H9 (cell line): Measurements from ENCODE around the gene ITM2C. TPM values are rescaled to one million over a fixed set of nuclear protein-coding genes. Genes with fewer than 3 reads are reported as not detected.

Source experiments
- DNase-seq: peaks from one replicate; pipeline ENCODE4 v3.0.0-alpha.2; 2017
- H2AFZ ChIP-seq: one replicate; pipeline ENCODE4 v1.6.1; 2013; ENCODE audit warnings: mild to moderate bottlenecking, low read length, control low read depth, moderate library complexity
- H2AK5ac ChIP-seq: 2 replicates; pipeline ENCODE4 v1.6.1; 2013; ENCODE audit warnings: low read length, control low read depth, mixed read lengths; ENCODE audit not compliant: insufficient read length
- H2BK120ac ChIP-seq: one replicate; pipeline ENCODE4 v1.6.1; 2013; ENCODE audit warnings: low read depth, mild to moderate bottlenecking, low read length, control low read depth, inconsistent platforms; ENCODE audit not compliant: poor library complexity, severe bottlenecking
- H2BK12ac ChIP-seq: 2 replicates; pipeline ENCODE4 v1.6.1; 2013; ENCODE audit warnings: low read length, control low read depth, mixed read lengths, low read depth; ENCODE audit not compliant: insufficient read length
- H2BK15ac ChIP-seq: 2 replicates; pipeline ENCODE4 v1.6.1; 2013; ENCODE audit warnings: low read depth, low read length, control low read depth
- H2BK20ac ChIP-seq: one replicate; pipeline ENCODE4 v1.6.1; 2013; ENCODE audit warnings: low read depth, mild to moderate bottlenecking, low read length, control low read depth, inconsistent platforms; ENCODE audit not compliant: poor library complexity, severe bottlenecking
- H2BK5ac ChIP-seq: 2 replicates; pipeline ENCODE4 v1.6.1; 2013; ENCODE audit warnings: low read length, control low read depth, mixed read lengths; ENCODE audit not compliant: insufficient read length
- H3K14ac ChIP-seq: 2 replicates; pipeline ENCODE4 v1.6.1; 2013; ENCODE audit warnings: low read length, control low read depth; ENCODE audit not compliant: insufficient read depth
- H3K18ac ChIP-seq: 2 replicates; pipeline ENCODE4 v1.6.1; 2013; ENCODE audit warnings: low read depth, mild to moderate bottlenecking, mixed read lengths, low read length, control low read depth; ENCODE audit not compliant: insufficient read length
- H3K23ac ChIP-seq: 2 replicates; pipeline ENCODE4 v1.6.1; 2013; ENCODE audit warnings: low read length, control low read depth, mixed read lengths, low read depth; ENCODE audit not compliant: insufficient read length
- H3K23me2 ChIP-seq: 2 replicates; pipeline ENCODE4 v1.6.1; 2013; ENCODE audit warnings: low read depth, mild to moderate bottlenecking, mixed read lengths, low read length, control low read depth; ENCODE audit not compliant: insufficient read length, poor library complexity, severe bottlenecking
- H3K27ac ChIP-seq: 2 replicates; pipeline ENCODE4 v1.5.1; 2013; ENCODE audit warnings: low read length, control low read depth, mixed read lengths, low read depth; ENCODE audit not compliant: insufficient read length
- H3K27me3 ChIP-seq: 2 replicates; pipeline ENCODE4 v1.6.1; 2013; ENCODE audit warnings: low read length, control low read depth, inconsistent platforms; ENCODE audit not compliant: insufficient read depth
- H3K4ac ChIP-seq: 2 replicates; pipeline ENCODE4 v1.6.1; 2013; ENCODE audit warnings: low read depth, mild to moderate bottlenecking, control low read depth, inconsistent platforms, low read length, moderate library complexity
- H3K4me1 ChIP-seq: 2 replicates; pipeline ENCODE4 v1.6.1; 2013; ENCODE audit warnings: low read length, control low read depth, inconsistent platforms; ENCODE audit not compliant: insufficient read depth
- H3K4me2 ChIP-seq: 2 replicates; pipeline ENCODE4 v1.6.1; 2013; ENCODE audit warnings: low read length, control low read depth, mixed read lengths; ENCODE audit not compliant: insufficient read length, insufficient read depth
- H3K56ac ChIP-seq: 2 replicates; pipeline ENCODE4 v1.6.1; 2013; ENCODE audit warnings: low read depth, mild to moderate bottlenecking, mixed read lengths, low read length, control low read depth; ENCODE audit not compliant: insufficient read length
- H3K79me1 ChIP-seq: 2 replicates; pipeline ENCODE4 v1.6.1; 2013; ENCODE audit warnings: low read depth, mild to moderate bottlenecking, moderate library complexity, low read length, control low read depth, inconsistent platforms; ENCODE audit not compliant: insufficient read depth, poor library complexity, severe bottlenecking
- H3K79me2 ChIP-seq: 2 replicates; pipeline ENCODE4 v1.6.1; 2013; ENCODE audit warnings: low read length, control low read depth, inconsistent platforms; ENCODE audit not compliant: insufficient read depth
- H3K9ac ChIP-seq: 2 replicates; pipeline ENCODE4 v1.6.1; 2013; ENCODE audit warnings: low read length, control low read depth, mixed read lengths; ENCODE audit not compliant: insufficient read length; ENCODE audit errors: extremely low read depth
- H3K9me3 ChIP-seq: one replicate; pipeline ENCODE4 v1.6.1; 2013; ENCODE audit warnings: low read depth, low read length, inconsistent platforms; ENCODE audit not compliant: control insufficient read depth
- H3T11ph ChIP-seq: one replicate; pipeline ENCODE4 v1.6.1; 2013; ENCODE audit warnings: mild to moderate bottlenecking, low read length, control low read depth, inconsistent platforms
- H4K20me1 ChIP-seq: one replicate; pipeline ENCODE4 v1.6.1; 2013; ENCODE audit not compliant: control insufficient read depth, insufficient read length, insufficient read depth
- H4K5ac ChIP-seq: 2 replicates; pipeline ENCODE4 v1.6.1; 2013; ENCODE audit warnings: low read depth, mild to moderate bottlenecking, mixed read lengths, low read length, control low read depth; ENCODE audit not compliant: insufficient read length
- H4K8ac ChIP-seq: replicated peaks from 2 replicates; pipeline ENCODE4 v1.6.1; 2013; ENCODE audit warnings: low read length, control low read depth, mixed read lengths, low read depth; ENCODE audit not compliant: insufficient read length
- H4K91ac ChIP-seq: 2 replicates; pipeline ENCODE4 v1.6.1; 2013; ENCODE audit warnings: low read depth, mild to moderate bottlenecking, moderate library complexity, mixed read lengths, low read length, control low read depth; ENCODE audit not compliant: insufficient read length
- H3K27ac Mint-ChIP-seq, 3 experiments: 2 replicates in 2 of 3; 3 replicates in 1 of 3; pipeline ENCODE4 v1.8.0; 2020 to 2021; ENCODE audit warnings: mixed read lengths in 3 of 3, mild to moderate bottlenecking in 1 of 3, moderate library complexity in 1 of 3
- H3K27me3 Mint-ChIP-seq: 2 replicates; pipeline ENCODE4 v1.8.0; 2021; ENCODE audit warnings: low read depth, mild to moderate bottlenecking, moderate library complexity, mixed read lengths
- H3K36me3 Mint-ChIP-seq, 3 experiments: 2 replicates in 2 of 3; 3 replicates in 1 of 3; pipeline ENCODE4 v1.8.0; 2020 to 2021; ENCODE audit warnings: low read depth in 3 of 3, mixed read lengths in 3 of 3; ENCODE audit not compliant: insufficient read depth in 1 of 3
- H3K4me1 Mint-ChIP-seq, 2 experiments: 2 replicates each; pipeline ENCODE4 v1.8.0; 2020; ENCODE audit warnings: mixed read lengths in 2 of 2
- H3K4me3 Mint-ChIP-seq, 2 experiments: 2 replicates in 1 of 2; 3 replicates in 1 of 2; pipeline ENCODE4 v1.8.0; 2020 to 2021; ENCODE audit warnings: mild to moderate bottlenecking in 2 of 2, mixed read lengths in 2 of 2, moderate library complexity in 1 of 2
- H3K9me3 Mint-ChIP-seq, 2 experiments: 2 replicates in 1 of 2; 3 replicates in 1 of 2; pipeline ENCODE4 v1.8.0; 2020; ENCODE audit warnings: mild to moderate bottlenecking in 2 of 2, mixed read lengths in 2 of 2, moderate library complexity in 1 of 2
- CTCF ChIP-seq: fragments of 200-600 bp; sonication (generic); conservative IDR thresholded peaks from 3 replicates; pipeline ENCODE4 v1.8.0; 2021; ENCODE audit warnings: antibody characterized with exemption, mild to moderate bottlenecking
- WGBS: extraction: QIAGEN DNeasy Blood & Tissue Kit; methylation state at CpG from one replicate; pipeline ENCODE4 v1.1.7; 2013; ENCODE audit warnings: missing lambda C conversion rate, low lambda C conversion rate, mixed read lengths; ENCODE audit not compliant: insufficient read length; ENCODE audit errors: extremely low coverage; 5-methylcytosine and 5-hydroxymethylcytosine counted together
- total RNA-seq: library from RNA; stranded (reverse); gene quantifications from 2 replicates; pipeline ENCODE4 v1.2.1, GENCODE V29; 2021

The ITM2C gene
- total RNA-seq, 1 experiment from 2014 or later, result 297 TPM

- Histone ChIP-seq H4K5ac (no peak overlapping the region), H3K23ac (no peak overlapping the region)
Measured at GRCh38 chr2:230825354-230825753, 39.4 kb upstream of the ITM2C start.

More at GRCh38 chr2:230825354-230825753, 39.4 kb upstream of the ITM2C start:
- Histone ChIP-seq H3K4ac (no peak overlapping the region), H3K23me2 (no peaks in the 10 kb centered on the region), H3K79me2 (no peaks in the 10 kb centered on the region), H2BK15ac (no peak overlapping the region), H3K14ac (no peak overlapping the region), H3K27ac (no peak overlapping the region), H4K91ac (no peak overlapping the region), H3K4me2 (no peak overlapping the region), H3K56ac (no peak overlapping the region), H3K4me1 (no peaks in the 10 kb centered on the region), H4K20me1 (no peaks in the 10 kb centered on the region), H3K79me1 (no peaks in the 10 kb centered on the region), H2BK120ac (no peak overlapping the region), H2AK5ac (no peak overlapping the region), H3K18ac (no peak overlapping the region), H4K8ac (no peak overlapping the region), H2BK20ac (no peak overlapping the region), H3K9me3 (no peaks in the 10 kb centered on the region), H3T11ph (no peak overlapping the region), H2BK5ac (no peak overlapping the region), H3K9ac (no peak overlapping the region), H2BK12ac (no peak overlapping the region), H2AFZ (no peak overlapping the region), H3K27me3 (no peaks in the 10 kb centered on the region)
- H3K9me3 Mint-ChIP-seq, result no peaks in the 10 kb centered on the region; a peak in 1 of 5 replicates
- H3K27ac Mint-ChIP-seq, result no peak overlapping the region
- no peak overlapping the region for H3K4me3 Mint-ChIP-seq
- TF ChIP-seq CTCF, result no peak
- H3K4me1 Mint-ChIP-seq, result peaks cover 11% of the 10 kb centered on the region in 2 experiments
- no peak for DNase-seq
- H3K36me3 Mint-ChIP-seq, result no peaks in the 10 kb centered on the region
- WGBS, result no CpG with 5 or more reads among the region's 1 CpG
- peaks cover 5% of the 10 kb centered on the region for H3K27me3 Mint-ChIP-seq
